Sigmoid colon (tissue), 7 donors: Measurements from ENCODE around the gene RRN3. TPM values are rescaled to one million over a fixed set of nuclear protein-coding genes. Genes with fewer than 3 reads are reported as not detected.
"Not testable (repeated sequence)": the region's sequence is repeated elsewhere in the genome, so short reads cannot be mapped to it uniquely, and the experiment has no call there.

Experiments
- DNase-seq: peaks from one replicate; pipeline ENCODE4 v3.0.0-alpha.2; 2019
- H3K27ac ChIP-seq, 4 donors: fragments of 200-600 bp; sonication (generic); one replicate each; pipeline ENCODE4 v1.5.1; 2016 to 2019; ENCODE audit warnings: mild to moderate bottlenecking in 1 of 4
- H3K27me3 ChIP-seq, 3 donors: fragments of 200-600 bp; sonication (generic); one replicate each; pipeline ENCODE4 v1.5.1; 2019; ENCODE audit warnings: mild to moderate bottlenecking in 1 of 3
- H3K36me3 ChIP-seq, 4 donors: fragments of 200-600 bp; sonication (generic); one replicate each; pipeline ENCODE4 v1.5.1; 2016 to 2019
- H3K4me1 ChIP-seq, 4 donors: fragments of 200-600 bp; sonication (generic); one replicate each; pipeline ENCODE4 v1.5.1; 2017 to 2019
- H3K4me3 ChIP-seq, 4 donors: fragments of 200-600 bp; sonication (generic); one replicate each; pipeline ENCODE4 v1.5.1; 2017 to 2019; ENCODE audit warnings: mild to moderate bottlenecking in 2 of 4, moderate library complexity in 1 of 4
- H3K9me3 ChIP-seq, 4 donors: fragments of 200-600 bp in 3 of 4; sonication (generic) in 3 of 4; one replicate each; pipeline versions ENCODE4 v1.5.1 to v1.6.1; 2013 to 2019
- EP300 ChIP-seq, 4 donors: sonication (generic); formaldehyde crosslinking; IDR thresholded peaks; one replicate each; pipeline ENCODE4 v1.6.1; 2017; ENCODE audit warnings: antibody characterized with exemption in 4 of 4
- POLR2A ChIP-seq, 2 donors: fragments of 450-650 bp; IDR thresholded peaks; one replicate each; pipeline ENCODE4 v1.6.1; 2016; ENCODE audit warnings: antibody characterized with exemption in 2 of 2, mild to moderate bottlenecking in 2 of 2, moderate library complexity in 2 of 2
- POLR2AphosphoS5 ChIP-seq, 4 donors: sonication (generic); formaldehyde crosslinking; IDR thresholded peaks; one replicate each; pipeline ENCODE4 v1.6.1; 2017; ENCODE audit warnings: antibody characterized with exemption in 4 of 4
- WGBS, 2 donors: extraction: QIAGEN DNeasy Blood & Tissue Kit; methylation state at CpG; one replicate each; pipeline ENCODE4 v1.1.7; 2013; 5-methylcytosine and 5-hydroxymethylcytosine counted together
- intact Hi-C: fragments of 100-400 bp; cut with DNase I; formaldehyde crosslinking; loops from one replicate; pipeline ENCODE4 v1.15.1; 2023
- polyA plus RNA-seq, 3 donors: library from polyadenylated mRNA; stranded (reverse); fragments of 200-250 nt; gene quantifications; one replicate each; pipeline ENCODE4 v1.2.3, GENCODE V29; 2013
- total RNA-seq, 4 donors: library from RNA; depleted of rRNA; stranded (reverse); fragments of >200 nt; gene quantifications; one replicate each; pipeline ENCODE4 v1.1.0, GENCODE V29; 2016
- TF ChIP-seq, protein P1 (sequence below), 4 experiments: fragments of 450-650 bp in 3 of 4; fragments of 200-600 bp in 1 of 4; IDR thresholded peaks; one replicate each; pipeline ENCODE4 v1.5.1; 2016 to 2019; ENCODE audit warnings: antibody characterized with exemption in 4 of 4, mild to moderate bottlenecking in 3 of 4, moderate library complexity in 2 of 4
- donor health status: healthy with polysubstance abuse.
- donor health status: Bipolar disorder and iron deficiency.
- donor health status: healthy.

The RRN3 gene
- total and polyA plus RNA-seq, 7 donors, result 14.5 to 27.2 (median 21.3) TPM

DNA sequence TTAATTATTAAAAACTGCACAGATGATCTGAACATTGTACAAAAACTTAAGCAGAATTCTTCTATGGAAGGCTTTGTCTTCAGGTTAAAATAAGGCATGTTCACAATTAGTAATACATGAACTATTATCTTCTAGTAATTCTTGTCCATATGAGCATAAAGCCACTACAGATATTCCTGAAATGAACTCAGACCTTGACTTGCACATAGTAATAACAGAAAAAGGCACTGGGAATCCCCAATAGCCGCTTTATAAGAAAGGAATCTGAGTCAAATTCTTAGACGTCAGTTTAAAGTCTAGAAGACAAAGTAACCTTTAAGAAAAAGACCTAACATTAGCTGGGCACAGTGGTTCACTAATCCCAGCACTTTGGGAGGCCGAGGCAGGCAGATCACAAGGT lies 11.3 kb downstream of the RRN3 start:
- H3K36me3 ChIP-seq, result peaks cover 8 to 65% (median 19%) of the 10 kb centered on the region in 4 donors
- H3K4me1 ChIP-seq, H3K4me3 ChIP-seq, intact Hi-C loops, H3K27me3 ChIP-seq, H3K9me3 ChIP-seq, H3K27ac ChIP-seq, DNase-seq: not testable (repeated sequence)
- 89 to 90% methylated on average over 3 of the region's 3 CpGs for WGBS, 2 donors

DNA sequence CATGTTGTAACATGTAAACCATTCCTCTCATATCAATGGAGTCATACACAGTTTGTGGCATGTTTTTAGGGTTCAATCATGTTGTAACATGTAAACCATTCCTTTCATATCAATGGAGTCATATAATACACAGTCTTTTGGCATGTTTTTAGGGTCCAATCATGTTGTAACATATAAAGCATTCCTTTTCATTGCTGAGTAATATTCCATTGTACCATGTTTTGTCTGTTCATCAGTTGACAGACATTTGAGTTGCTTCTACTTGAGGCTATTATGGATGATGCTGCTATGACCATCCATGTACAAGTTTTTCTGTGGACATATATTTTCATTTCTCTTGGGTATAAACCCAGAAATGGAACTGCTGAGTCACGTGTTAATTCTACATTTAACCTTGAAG lies 13.2 kb downstream of the RRN3 start:
- intact Hi-C loops, H3K27me3 ChIP-seq, H3K27ac ChIP-seq, H3K9me3 ChIP-seq, DNase-seq, H3K4me3 ChIP-seq, H3K4me1 ChIP-seq: not testable (repeated sequence)
- H3K36me3 ChIP-seq, result peaks cover 11 to 71% (median 23%) of the 10 kb centered on the region in 4 donors
- 42 to 100% methylated on average over 1 of the region's 1 CpG for WGBS, 2 donors

DNA sequence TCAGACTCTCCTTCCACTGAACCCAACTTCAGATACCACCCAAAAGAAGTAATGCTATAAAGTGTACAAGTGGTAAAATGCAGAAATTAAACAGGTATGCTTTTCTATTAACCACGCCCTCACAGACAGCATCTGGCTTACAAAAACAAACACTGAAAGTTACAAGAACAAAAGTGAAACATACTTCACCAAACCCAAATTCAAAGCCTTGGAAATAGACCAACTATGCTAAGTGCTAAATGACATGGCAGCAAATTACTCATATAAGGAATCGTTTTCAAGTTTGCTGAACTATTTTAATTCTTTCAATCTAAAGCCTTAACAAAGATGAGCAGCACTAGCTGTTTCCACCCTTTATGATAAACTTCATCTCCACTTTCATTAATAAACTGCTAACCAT lies 17.9 kb downstream of the RRN3 start:
- H3K27ac ChIP-seq, H3K27me3 ChIP-seq, DNase-seq, H3K9me3 ChIP-seq, H3K4me3 ChIP-seq, H3K4me1 ChIP-seq, intact Hi-C loops: not testable (repeated sequence)
- H3K36me3 ChIP-seq, result peaks cover 16 to 63% (median 25%) of the 10 kb centered on the region in 4 donors
- 59 to 79% methylated on average over 2 of the region's 2 CpGs for WGBS, 2 donors

DNA sequence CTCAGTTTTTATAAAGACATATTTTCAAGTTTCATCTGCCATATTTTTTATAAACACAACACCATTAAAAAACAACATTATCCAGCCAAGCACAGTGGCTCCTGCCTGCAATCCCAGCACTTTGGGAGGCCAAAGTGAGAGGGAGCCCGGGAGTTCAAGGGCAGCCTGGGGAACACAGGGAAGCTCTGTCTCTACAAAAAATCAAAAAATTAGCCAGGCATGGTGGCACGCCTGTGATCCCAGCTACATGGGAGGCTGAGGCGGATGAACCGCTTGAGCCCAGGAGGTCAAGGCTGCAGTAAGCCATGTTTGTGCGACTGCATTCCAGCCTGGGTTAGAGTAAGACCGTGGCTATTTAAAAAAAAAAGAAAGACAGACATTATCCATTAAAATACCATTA lies 21.0 kb downstream of the RRN3 start:
- Histone ChIP-seq H3K9me3 (no peaks in the 10 kb centered on the region), H3K36me3 (peaks cover 16 to 76% (median 31%) of the 10 kb centered on the region in 4 donors), H3K27me3 (no peaks in the 10 kb centered on the region), H3K4me1 (no peaks in the 10 kb centered on the region), H3K4me3 (no peak overlapping the region), H3K27ac (no peak overlapping the region)
- WGBS, 2 donors, result 89 to 93% methylated on average over 6 of the region's 6 CpGs
- TF ChIP-seq POLR2AphosphoS5 (IDR thresholded peaks at IDR 0.05) (no peak), POLR2A (IDR thresholded peaks at IDR 0.05) (no peak), EP300 (IDR thresholded peaks at IDR 0.05) (no peak)
- TF ChIP-seq, protein P1, sequence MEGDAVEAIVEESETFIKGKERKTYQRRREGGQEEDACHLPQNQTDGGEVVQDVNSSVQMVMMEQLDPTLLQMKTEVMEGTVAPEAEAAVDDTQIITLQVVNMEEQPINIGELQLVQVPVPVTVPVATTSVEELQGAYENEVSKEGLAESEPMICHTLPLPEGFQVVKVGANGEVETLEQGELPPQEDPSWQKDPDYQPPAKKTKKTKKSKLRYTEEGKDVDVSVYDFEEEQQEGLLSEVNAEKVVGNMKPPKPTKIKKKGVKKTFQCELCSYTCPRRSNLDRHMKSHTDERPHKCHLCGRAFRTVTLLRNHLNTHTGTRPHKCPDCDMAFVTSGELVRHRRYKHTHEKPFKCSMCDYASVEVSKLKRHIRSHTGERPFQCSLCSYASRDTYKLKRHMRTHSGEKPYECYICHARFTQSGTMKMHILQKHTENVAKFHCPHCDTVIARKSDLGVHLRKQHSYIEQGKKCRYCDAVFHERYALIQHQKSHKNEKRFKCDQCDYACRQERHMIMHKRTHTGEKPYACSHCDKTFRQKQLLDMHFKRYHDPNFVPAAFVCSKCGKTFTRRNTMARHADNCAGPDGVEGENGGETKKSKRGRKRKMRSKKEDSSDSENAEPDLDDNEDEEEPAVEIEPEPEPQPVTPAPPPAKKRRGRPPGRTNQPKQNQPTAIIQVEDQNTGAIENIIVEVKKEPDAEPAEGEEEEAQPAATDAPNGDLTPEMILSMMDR (IDR thresholded peaks at IDR 0.05), result no peak
- no peak for DNase-seq
- intact Hi-C loops, result no loop called here

DNA sequence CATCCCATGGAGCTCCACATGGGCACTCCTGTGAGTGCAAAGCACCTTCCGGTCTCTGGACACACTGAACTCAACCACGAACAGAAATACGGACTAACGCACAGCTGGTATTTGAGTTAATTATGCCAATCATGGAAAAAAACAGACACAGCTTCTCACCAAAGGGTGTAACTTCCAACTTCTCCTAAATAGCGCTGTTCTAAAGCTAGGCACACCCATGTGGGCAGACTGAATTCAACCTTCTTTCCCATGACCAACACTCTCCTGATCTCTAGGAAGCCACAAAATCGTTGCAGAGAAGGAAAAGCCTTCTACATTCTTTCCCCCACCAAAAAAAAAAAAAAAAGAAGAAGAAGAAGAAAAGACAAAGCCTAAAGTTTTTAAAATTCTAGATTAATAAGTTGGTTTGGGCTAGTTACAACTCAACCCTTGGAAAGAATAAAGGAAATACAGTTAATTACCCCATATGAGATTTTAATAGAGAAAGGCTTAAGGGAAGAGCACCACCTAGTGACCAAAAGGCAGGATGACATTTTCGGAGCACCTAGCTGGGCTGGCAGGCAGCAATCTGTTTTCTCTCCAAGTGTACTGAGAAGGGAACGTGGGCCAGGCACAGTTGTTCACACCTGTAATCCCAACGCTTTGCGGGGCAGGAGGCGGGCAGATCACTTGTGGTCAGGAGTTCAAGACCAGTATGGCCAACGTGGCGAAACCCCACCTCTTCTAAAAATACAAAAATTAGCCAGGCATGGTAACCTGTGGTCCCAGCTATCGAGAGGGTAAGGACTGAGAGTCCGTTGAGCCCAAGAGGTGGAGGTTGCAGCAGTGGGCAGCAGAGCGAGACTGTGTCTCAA lies 21.9 kb downstream of the RRN3 start:
- H3K4me1 ChIP-seq, H3K27ac ChIP-seq, DNase-seq, H3K9me3 ChIP-seq, H3K4me3 ChIP-seq, H3K27me3 ChIP-seq, intact Hi-C loops: not testable (repeated sequence)
- H3K36me3 ChIP-seq, result peaks cover 16 to 72% (median 31%) of the 10 kb centered on the region in 4 donors
- WGBS, 2 donors, result 58 to 65% methylated on average over 15 of the region's 16 CpGs
- TF ChIP-seq, protein P1 (IDR thresholded peaks at IDR 0.05), result peak in 1 of 4 experiments; percentile 25

DNA sequence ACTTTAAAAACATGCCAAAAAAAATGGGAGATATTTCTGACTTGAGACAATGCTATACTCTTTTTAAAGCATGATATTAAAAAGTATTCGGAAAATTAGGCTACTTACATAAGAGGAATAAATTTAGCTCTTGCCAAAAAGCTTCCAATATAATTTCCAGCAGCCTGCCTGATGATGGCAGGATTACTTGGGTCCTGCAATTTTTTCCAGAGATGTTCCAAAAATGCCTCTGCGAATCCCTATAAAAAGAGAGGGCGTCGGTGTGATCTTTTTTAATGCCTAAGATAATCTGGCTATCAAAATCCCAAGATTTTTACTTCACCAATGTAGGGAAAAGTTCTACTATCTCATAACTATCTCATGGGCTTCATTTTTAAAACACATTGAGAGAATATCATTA lies 23.1 kb downstream of the RRN3 start:
- H3K4me3 ChIP-seq, DNase-seq, H3K4me1 ChIP-seq, H3K27me3 ChIP-seq, H3K9me3 ChIP-seq, intact Hi-C loops, H3K27ac ChIP-seq: not testable (repeated sequence)
- H3K36me3 ChIP-seq, result peaks cover 16 to 70% (median 27%) of the 10 kb centered on the region in 4 donors
- 93 to 95% methylated on average over 4 of the region's 4 CpGs for WGBS, 2 donors

DNA sequence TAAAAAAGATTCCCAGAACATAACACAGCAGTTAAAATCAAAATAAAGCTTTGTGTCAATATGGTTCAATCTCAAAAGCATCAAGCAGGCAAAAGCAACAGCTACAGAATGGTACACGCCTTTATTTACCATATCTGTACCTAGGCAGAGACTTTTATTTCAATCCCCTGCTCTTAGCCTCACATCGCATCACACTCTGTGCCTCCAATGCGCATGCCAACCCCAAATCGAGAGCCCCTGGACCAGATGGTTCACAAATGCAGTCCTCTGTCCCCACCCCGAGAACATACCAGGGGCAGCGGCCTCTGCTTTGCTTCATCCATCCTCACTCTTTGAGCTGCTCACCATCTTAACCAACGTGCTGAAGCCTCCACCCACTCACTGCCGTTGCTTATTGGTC lies 27.4 kb downstream of the RRN3 start:
- H3K9me3 ChIP-seq, H3K27ac ChIP-seq, H3K27me3 ChIP-seq, H3K4me3 ChIP-seq, H3K4me1 ChIP-seq, DNase-seq, intact Hi-C loops: not testable (repeated sequence)
- H3K36me3 ChIP-seq, result peaks cover 5 to 77% (median 27%) of the 10 kb centered on the region in 4 donors
- 70 to 87% methylated on average over 7 to 8 of the region's 8 CpGs for WGBS, 2 donors

DNA sequence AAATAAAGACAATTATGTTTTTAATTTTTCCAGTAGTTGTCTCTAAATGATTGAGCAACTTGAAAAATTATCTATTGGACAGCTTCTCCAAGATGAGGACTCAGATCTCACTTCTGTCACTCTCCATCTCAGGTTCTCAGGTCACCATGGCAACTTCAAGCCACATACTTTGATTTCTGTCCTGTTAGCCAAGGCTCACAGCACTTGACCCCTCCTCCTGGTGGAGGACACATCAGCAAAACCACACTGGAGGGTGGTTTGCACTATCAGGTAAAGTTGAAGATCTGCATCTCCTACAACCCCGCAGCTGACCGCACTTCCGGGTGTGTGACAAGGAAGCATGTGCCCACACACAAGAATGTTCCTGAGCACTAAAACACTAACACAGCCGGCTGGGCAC lies 28.1 kb downstream of the RRN3 start:
- WGBS, 2 donors, result 32 to 81% methylated on average over 4 of the region's 4 CpGs
- H3K27me3 ChIP-seq, DNase-seq, intact Hi-C loops, H3K27ac ChIP-seq, H3K4me1 ChIP-seq, H3K4me3 ChIP-seq, H3K9me3 ChIP-seq: not testable (repeated sequence)
- H3K36me3 ChIP-seq, result peaks cover 9 to 80% (median 32%) of the 10 kb centered on the region in 4 donors

DNA sequence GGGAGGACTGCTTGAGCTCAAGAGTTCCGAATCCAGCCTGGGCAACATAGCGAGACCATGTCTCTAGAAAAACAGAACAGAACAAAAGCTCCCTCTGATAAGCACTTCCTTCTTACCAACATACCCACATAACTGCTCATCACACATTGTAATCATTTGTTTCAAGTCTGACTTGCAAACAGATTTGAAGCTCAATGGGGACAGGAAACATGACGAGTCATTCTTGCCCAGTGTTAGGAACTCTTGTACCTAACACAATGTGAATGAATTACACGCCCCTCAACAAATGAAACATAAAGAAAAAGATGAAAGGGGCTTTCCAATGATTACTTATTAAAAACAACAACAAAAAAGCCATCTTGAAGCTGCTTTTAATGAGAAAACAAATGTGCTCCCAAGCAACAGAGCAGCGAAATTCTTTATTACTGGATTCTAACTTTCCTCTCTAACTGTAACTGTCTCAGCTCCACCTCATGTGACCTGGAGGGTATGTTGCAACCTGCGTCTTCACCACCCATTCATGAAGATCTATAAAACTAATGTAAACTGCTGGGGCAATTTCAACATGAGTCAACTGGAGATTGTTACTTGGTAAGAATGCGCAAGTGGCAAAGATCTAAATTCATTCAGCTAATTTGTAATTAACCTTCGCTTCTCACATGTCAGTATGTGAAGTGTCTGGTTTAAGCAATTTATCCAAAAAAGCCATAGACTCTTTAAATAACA lies 31.8 kb downstream of the RRN3 start:
- H3K27me3 ChIP-seq, intact Hi-C loops, H3K4me3 ChIP-seq, DNase-seq, H3K4me1 ChIP-seq, H3K27ac ChIP-seq, H3K9me3 ChIP-seq: not testable (repeated sequence)
- peaks cover 12 to 79% (median 31%) of the 10 kb centered on the region in 4 donors for H3K36me3 ChIP-seq
- 46 to 72% methylated on average over 8 of the region's 8 CpGs for WGBS, 2 donors
